HS-5 (cell line): ENCODE measurements around the gene STK36.
A peak's percentile ranks its signal among the peaks of the same experiment; 100 is the strongest.
"Not testable (repeated sequence)": the region's sequence is repeated elsewhere in the genome, so short reads cannot be mapped to it uniquely, and the experiment has no call there.

ENCODE experiments used
- DNase-seq: peaks from one replicate; pipeline ENCODE4 v3.0.0-alpha.2; 2012; ENCODE audit warnings: low read depth

STK36 gene

GRCh38 chr2:218659988-218660358 lies 11.9 kb upstream of the STK36 start:
- no peak for DNase-seq

GRCh38 chr2:218662377-218662776 lies 9.5 kb upstream of the STK36 start:
- no peak for DNase-seq

DNA sequence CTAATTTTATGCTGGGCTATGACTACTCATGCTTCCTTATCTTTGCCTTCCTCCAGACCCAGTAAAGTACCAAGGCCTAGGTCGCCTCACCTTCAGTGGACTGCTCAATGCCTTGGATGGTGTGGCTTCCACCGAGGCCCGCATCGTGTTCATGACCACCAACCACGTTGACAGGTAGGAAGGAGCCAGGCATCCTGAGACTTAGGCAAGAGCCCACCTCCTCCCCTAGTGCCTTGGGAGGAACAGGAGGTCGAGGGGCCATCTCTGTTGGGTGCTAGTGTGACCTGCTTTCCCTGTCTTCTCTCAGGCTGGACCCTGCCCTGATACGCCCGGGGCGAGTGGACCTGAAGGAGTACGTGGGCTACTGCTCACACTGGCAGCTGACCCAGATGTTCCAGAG lies 9.1 kb upstream of the STK36 start:
- no peak for DNase-seq

DNA sequence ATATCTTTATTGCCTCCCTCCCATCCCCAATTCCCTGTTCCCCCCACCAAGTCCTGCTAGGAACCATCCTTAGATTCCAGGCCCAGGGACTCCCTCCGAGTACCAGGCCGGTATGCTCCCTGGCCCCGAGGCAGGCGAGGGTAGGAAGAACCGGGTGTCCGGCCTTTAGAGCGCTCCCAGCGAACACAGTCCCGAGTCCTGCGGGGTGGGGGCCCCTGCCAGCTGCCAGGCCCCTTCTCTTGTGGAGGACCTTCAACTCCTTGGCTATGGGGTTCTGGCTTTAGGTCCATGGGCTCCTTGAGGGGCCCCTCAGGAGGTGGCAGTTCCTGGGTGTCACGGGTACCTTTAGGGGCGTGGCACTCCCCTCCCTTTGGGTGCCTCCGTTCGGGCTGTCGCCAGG lies 8.0 kb upstream of the STK36 start:
- no peak for DNase-seq

DNA sequence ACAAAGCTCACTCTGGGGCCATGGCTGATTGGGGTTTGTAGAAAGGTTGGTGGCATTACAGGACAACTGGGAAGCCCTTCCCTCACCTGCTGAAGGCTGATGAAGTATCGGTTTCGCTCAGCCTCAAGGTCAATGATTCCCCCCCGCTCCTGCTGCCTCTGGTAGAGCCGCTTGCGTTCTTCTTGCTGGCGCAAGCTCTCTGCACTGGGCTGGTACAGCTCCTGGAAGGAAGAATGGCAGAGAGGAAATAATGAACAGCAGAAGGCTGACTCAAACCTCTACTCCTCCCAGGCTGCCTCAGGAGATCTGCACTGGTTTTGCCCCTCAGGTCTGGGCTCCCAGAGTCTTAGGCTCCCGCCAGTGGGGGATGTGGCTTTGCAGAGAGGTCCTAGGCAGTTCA lies 7.2 kb upstream of the STK36 start:
- DNase-seq, result no peak

GRCh38 chr2:218671097-218671653 lies 711 bp upstream of the STK36 start:
- no peak for DNase-seq

DNA sequence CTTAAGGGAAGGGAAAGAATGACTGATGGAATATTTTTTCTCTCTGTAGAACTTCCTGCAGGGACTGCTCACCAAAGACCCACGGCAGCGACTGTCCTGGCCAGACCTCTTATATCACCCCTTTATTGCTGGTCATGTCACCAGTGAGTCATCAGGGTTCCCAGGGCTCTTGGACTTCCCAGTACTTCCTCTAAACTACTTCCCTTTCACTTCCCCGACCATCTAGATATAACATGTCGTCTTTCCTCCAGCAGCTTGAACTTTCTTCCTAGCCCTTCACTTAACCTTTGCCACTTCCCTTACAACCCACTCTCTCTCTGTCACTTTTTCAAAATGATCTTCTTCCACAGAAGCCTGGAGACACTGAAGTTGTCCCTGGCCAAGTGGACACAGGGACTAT lies 7.2 kb downstream of the STK36 start:
- DNase-seq, result no peak

DNA sequence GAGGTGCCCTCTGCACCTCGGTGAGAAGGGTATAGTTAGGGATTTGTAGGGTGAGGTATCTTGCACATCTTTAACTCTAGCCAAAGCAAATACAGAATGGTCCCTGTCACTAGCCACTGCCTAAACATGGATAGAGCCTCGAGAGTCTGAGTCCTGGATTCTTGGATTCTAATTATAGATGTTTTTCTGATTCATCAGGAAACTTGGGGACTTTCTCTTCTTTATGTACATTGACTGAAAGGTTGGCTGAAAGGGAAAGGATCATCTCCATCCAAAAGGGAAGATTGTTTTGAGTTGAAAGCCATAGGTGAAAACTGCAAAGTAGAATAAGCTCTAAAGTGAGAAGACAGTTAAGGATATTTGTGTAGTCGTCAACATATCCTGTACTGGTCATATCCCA lies 8.2 kb downstream of the STK36 start:
- no peak for DNase-seq

DNA sequence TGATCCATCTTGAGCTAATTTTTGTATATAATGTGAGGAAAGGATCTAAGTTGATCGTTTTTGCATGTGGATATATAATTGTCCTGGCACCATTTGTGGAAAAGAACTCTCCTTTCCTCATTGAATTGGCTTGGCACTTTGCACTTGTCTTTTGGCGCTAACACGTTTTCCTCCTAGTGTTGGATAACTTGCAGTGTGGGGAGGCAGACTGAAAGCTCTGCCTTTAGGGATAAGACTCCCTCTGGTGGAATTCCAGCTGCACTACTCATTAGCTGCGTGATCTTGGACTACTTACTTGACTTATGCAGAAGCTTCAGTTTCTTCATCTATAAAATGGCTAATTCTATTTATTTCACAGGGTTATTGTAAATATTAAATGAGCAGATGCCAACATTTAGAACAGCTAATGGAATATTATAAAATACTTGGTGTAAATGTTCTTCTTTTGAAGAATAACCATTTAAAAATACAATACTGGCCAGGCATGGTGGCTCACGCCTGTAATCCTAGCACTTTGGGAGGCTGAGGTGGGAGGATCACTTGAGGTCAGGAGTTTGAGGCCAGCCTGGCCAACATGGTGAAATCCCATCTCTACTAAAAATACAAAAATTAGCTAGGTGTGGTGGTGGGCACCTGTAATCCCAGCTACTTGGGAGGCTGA lies 15.6 kb downstream of the STK36 start:
- not testable (repeated sequence) for DNase-seq

- no peak for DNase-seq
These were observed 19.3 kb downstream of the STK36 start for GRCh38 chr2:218691234-218691633.

DNA sequence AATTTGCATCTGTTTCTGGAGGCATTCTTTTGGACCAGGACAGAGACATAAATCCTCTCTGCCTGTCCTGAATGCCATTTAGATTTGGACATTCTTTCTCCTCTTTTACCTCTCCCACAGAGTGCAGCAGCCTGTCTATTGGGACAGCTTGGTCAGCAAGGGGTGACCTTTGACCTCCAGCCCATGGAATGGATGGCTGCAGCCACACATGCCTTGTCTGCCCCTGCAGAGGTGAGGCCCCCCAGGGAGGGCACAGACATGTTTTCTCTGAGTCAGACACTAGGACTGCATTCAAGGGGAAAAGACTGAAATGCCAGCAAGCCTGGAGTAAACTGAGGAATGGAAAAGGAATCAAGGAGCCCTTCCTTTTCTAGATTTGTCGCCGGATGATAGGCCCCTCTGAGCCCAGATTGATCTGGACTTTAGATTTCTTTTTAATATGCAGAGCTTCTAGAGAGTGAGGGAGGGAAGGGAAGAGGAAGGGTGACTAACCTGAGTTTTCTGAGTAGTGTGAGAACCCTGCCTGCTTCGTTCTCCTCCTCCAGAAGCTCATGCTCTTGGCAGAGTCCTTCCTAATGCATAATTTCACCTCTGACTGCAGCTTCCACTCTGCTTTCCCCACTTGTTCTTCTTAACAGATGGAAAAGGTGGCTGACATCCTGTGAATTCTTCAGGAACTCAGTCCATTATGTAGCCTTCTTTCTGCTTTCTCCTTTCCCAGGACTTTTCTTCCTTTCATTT lies 22.7 kb downstream of the STK36 start:
- no peak for DNase-seq

GRCh38 chr2:218698885-218699284 lies 27.0 kb downstream of the STK36 start:
- no peak for DNase-seq

DNA sequence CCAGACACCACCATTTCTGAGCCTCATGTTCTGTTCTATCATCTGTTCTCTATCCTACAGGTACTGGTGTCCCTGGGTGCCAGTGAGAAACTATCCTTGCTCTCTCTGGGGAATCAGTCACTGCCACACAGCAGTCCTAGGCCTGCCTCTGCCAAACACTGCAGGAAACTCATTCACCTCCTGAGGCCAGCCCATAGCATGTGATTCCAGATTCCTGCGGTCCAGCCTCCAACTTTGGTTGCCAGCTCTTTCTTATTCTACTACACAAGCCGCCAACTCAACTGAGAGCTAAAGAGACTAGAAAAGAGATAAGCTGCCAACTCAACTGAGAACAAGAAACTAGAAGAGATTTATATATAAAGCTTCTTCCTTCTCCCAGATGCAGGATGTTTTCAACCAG lies 29.9 kb downstream of the STK36 start:
- no peak for DNase-seq

- DNase-seq, result no peak
These were observed 31.5 kb downstream of the STK36 start for GRCh38 chr2:218703341-218703740.

DNA sequence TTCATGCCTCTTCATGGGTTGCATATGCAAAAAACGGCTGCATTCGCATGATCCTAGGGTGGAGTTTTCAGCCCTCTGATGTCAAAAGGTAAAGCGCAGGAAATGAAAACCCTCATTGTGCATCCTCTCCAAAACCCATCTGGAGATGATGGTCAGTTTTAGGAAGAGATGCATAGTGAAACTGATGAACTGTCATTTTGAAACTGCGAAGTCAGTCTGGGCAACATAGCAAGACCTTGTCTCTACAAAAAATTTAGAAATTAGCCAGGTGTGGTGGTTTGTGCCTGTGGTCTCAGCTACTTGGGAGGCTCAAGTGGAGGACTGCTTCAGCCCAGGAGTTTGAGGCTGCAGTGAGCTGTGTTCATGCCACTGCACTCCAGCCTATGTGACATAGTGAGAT lies 36.2 kb downstream of the STK36 start:
- DNase-seq, result no peak

DNA sequence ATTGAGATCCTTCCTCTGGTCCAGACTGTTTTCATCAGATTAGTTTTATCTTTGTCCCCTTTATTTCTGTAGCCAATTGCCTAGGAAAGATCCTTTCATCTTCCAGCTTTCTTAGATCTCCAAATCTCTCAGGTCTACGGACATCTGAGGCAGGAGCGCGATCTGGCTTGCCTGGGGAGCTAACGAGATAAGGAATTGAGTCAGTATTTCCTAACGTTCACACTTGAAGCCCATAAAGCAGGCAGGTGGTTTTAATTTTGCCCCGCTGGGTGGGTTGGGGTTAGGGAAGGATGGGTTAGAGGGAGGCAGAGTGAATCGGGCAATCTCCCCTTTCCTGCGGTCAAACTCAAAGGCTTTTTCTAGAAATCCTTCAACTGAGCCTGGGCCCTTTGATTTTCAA lies 38.0 kb downstream of the STK36 start:
- no peak for DNase-seq

GRCh38 chr2:218710334-218710686 lies 38.4 kb downstream of the STK36 start:
- no peak for DNase-seq

- peak; percentile 84 for DNase-seq
These were observed 39.0 kb downstream of the STK36 start, which contains the start of gene TTLL4 for GRCh38 chr2:218710687-218711549. Gene TTLL4, plus strand, starts transcription at chr2:218710835. Its CDS starts 26,842 bp downstream, at chr2:218737677.

- no peak for DNase-seq
These were observed 39.7 kb downstream of the STK36 start for GRCh38 chr2:218711550-218711929.

DNA sequence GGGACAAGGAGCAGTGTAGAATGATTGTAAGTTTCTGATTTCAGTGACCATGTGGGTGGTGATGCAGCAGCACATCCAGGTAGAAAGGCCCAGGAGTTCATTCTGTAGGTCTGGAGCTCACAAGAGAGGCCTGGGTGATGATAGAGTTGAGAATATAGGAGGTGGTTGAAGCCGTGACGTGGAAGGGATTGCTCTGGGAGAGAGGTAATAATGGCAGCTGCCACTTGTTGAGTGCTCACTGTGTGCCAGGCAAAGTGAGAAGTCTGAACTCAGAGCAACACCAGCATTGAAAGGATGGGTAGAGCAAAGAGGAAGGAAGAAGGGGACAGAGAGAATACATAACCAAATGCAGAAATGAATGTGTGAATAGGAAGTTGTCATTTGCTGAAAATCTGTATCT lies 42.0 kb downstream of the STK36 start:
- DNase-seq, result no peak

- no peak for DNase-seq
These were observed 44.2 kb downstream of the STK36 start for GRCh38 chr2:218716070-218716469.

- no peak for DNase-seq
These were observed 45.4 kb downstream of the STK36 start for GRCh38 chr2:218717262-218717661.

GRCh38 chr2:218718058-218718457 lies 46.2 kb downstream of the STK36 start:
- no peak for DNase-seq
